IPS-18c (cell line): Measurements from ENCODE around the gene EEFSEC.
A peak's percentile ranks its signal among the peaks of the same experiment; 100 is the strongest.

Source experiments
- H3K4me3 ChIP-seq: 2 replicates; pipeline ENCODE4 v1.7.0; 2013; ENCODE audit warnings: low read depth, mild to moderate bottlenecking, low read length, moderate library complexity; ENCODE audit not compliant: insufficient read depth
- H3K9me3 ChIP-seq: one replicate; pipeline ENCODE4 v1.6.1; 2013; ENCODE audit warnings: mild to moderate bottlenecking, low read length, moderate library complexity; ENCODE audit not compliant: control insufficient read depth, insufficient read depth

EEFSEC gene

GRCh38 chr3:128416578-128417211, 263.4 kb downstream of the EEFSEC start:
- H3K9me3 ChIP-seq, result no peaks in the 10 kb centered on the region
- no peak overlapping the region for H3K4me3 ChIP-seq

GRCh38 chr3:128418900-128419299, 265.6 kb downstream of the EEFSEC start:
- Histone ChIP-seq H3K9me3 (no peaks in the 10 kb centered on the region), H3K4me3 (no peak overlapping the region)

- Histone ChIP-seq H3K4me3 (no peak overlapping the region), H3K9me3 (no peaks in the 10 kb centered on the region)
Observed at GRCh38 chr3:128419311-128419710, 266.0 kb downstream of the EEFSEC start.

- no peaks in the 10 kb centered on the region for H3K9me3 ChIP-seq
- H3K4me3 ChIP-seq, result no peak overlapping the region
Observed at GRCh38 chr3:128420289-128420688, 267.0 kb downstream of the EEFSEC start.

- Histone ChIP-seq H3K4me3 (no peak overlapping the region), H3K9me3 (no peaks in the 10 kb centered on the region)
Observed at GRCh38 chr3:128420720-128421438, 267.6 kb downstream of the EEFSEC start.

- Histone ChIP-seq H3K4me3 (no peak overlapping the region), H3K9me3 (no peaks in the 10 kb centered on the region)
Observed at GRCh38 chr3:128421439-128421836, 268.2 kb downstream of the EEFSEC start.

GRCh38 chr3:128421966-128422365, 268.7 kb downstream of the EEFSEC start:
- no peak overlapping the region for H3K4me3 ChIP-seq
- no peaks in the 10 kb centered on the region for H3K9me3 ChIP-seq

- Histone ChIP-seq H3K4me3 (no peak overlapping the region), H3K9me3 (no peaks in the 10 kb centered on the region)
Observed at GRCh38 chr3:128422762-128423524, 269.7 kb downstream of the EEFSEC start.

GRCh38 chr3:128423525-128424147, 270.4 kb downstream of the EEFSEC start:
- H3K9me3 ChIP-seq, result no peaks in the 10 kb centered on the region
- H3K4me3 ChIP-seq, result no peak overlapping the region

GRCh38 chr3:128424508-128425069, 271.3 kb downstream of the EEFSEC start:
- no peak overlapping the region for H3K4me3 ChIP-seq
- H3K9me3 ChIP-seq, result no peaks in the 10 kb centered on the region

- H3K9me3 ChIP-seq, result no peaks in the 10 kb centered on the region
- no peak overlapping the region for H3K4me3 ChIP-seq
Observed at GRCh38 chr3:128425142-128425845, 272.0 kb downstream of the EEFSEC start.

GRCh38 chr3:128425846-128426127, 272.5 kb downstream of the EEFSEC start:
- Histone ChIP-seq H3K4me3 (no peak overlapping the region), H3K9me3 (no peaks in the 10 kb centered on the region)

- Histone ChIP-seq H3K9me3 (no peaks in the 10 kb centered on the region), H3K4me3 (peak overlapping the region; percentile 15; the same call in 1 of the 2 replicates)
Observed at GRCh38 chr3:128426128-128426921, 273.0 kb downstream of the EEFSEC start.

GRCh38 chr3:128427175-128427857, 274.0 kb downstream of the EEFSEC start:
- H3K9me3 ChIP-seq, result no peaks in the 10 kb centered on the region
- H3K4me3 ChIP-seq, result peak overlapping the region; percentile 28; the same call in 1 of the 2 replicates

GRCh38 chr3:128427872-128428822, 274.9 kb downstream of the EEFSEC start:
- H3K9me3 ChIP-seq, result no peaks in the 10 kb centered on the region

More at GRCh38 chr3:128427872-128428822, 274.9 kb downstream of the EEFSEC start:
- H3K4me3 ChIP-seq, result no peak overlapping the region
